ENCODE measurements around the gene ANKRD17. TPM values are rescaled to one million over a fixed set of nuclear protein-coding genes. Genes with fewer than 3 reads are reported as not detected.

The ANKRD17 gene
- total RNA-seq, 6 experiments from 2014 or later, result 25.1 to 34.0 (median 28.1) TPM

- ATAC-seq (no peak), DNase-seq (no peak)
- H3K36me3 ChIP-seq, result peaks cover 2 to 51% (median 15%) of the 10 kb centered on the region in 4 donors
- H3K27ac ChIP-seq, result no peak overlapping the region
- H3K4me1 ChIP-seq, result no peaks in the 10 kb centered on the region
- no peak for TF ChIP-seq POLR2A (IDR thresholded peaks at IDR 0.05)
- no peak overlapping the region for H3K4me3 ChIP-seq
- 75% methylated on average over 2 of the region's 3 CpGs for WGBS (ENCODE audit: insufficient coverage, low coverage, low lambda C conversion rate, missing lambda C conversion rate)
- intact Hi-C loops (cut with DNase I), result no loop called here
- H3K9me3 ChIP-seq, result no peaks in the 10 kb centered on the region
- no peaks in the 10 kb centered on the region for H3K27me3 ChIP-seq
Observed at GRCh38 chr4:73075832-73076231, 182.8 kb downstream of the ANKRD17 start.

GRCh38 chr4:73070074-73070390 is 188.6 kb downstream of the ANKRD17 start:
- intact Hi-C loops (cut with DNase I), result no loop called here
- ATAC-seq (peak; percentile 10 to 29 (median 26)), DNase-seq (no peak)
- no peak for TF ChIP-seq CTCF (IDR thresholded peaks at IDR 0.05)
- no peak for TF ChIP-seq POLR2A (IDR thresholded peaks at IDR 0.05)
- Histone ChIP-seq H3K4me1 (peaks cover 0 to 15% (median 1%) of the 10 kb centered on the region in 4 donors), H3K27me3 (no peaks in the 10 kb centered on the region), H3K27ac (peak overlapping the region; percentile 87 to 98 (median 96)), H3K9me3 (no peaks in the 10 kb centered on the region), H3K4me3 (peak overlapping the region; percentile 66 to 80 (median 69)), H3K36me3 (peaks cover 0 to 11% (median under 1%) of the 10 kb centered on the region in 4 donors)
- WGBS (ENCODE audit: insufficient coverage, low coverage, low lambda C conversion rate, missing lambda C conversion rate), result 3% methylated on average over 9 of the region's 9 CpGs

- no peaks in the 10 kb centered on the region for H3K27me3 ChIP-seq
- H3K9me3 ChIP-seq, result no peaks in the 10 kb centered on the region
- ATAC-seq (peak; percentile 88 to 96 (median 90)), DNase-seq (peak; percentile 98 to 99 (median 99))
- H3K4me3 ChIP-seq, result peak within 1 kb of the TSS; percentile 66 to 80 (median 69)
- TF ChIP-seq CTCF (IDR thresholded peaks at IDR 0.05) (no peak), POLR2A (IDR thresholded peaks at IDR 0.05) (peak; percentile 97)
- intact Hi-C loops (cut with DNase I), result no loop called here
- peaks cover 0 to 7% (median under 1%) of the 10 kb centered on the region in 4 donors for H3K36me3 ChIP-seq
- WGBS (ENCODE audit: insufficient coverage, low coverage, low lambda C conversion rate, missing lambda C conversion rate), result 0% methylated on average over 9 of the region's 62 CpGs
- H3K4me1 ChIP-seq, result peaks cover 0 to 15% (median 1%) of the 10 kb centered on the region in 4 donors
- H3K27ac ChIP-seq, result peak within 1 kb of the TSS; percentile 87 to 98 (median 96)
Observed at GRCh38 chr4:73069338-73070073, 189.1 kb downstream of the ANKRD17 start, which contains the start of gene COX18. TSS of gene COX18 (minus strand) at chr4:73069716. CDS start at chr4:73069649, 67 bp downstream.

- H3K4me1 ChIP-seq, result peaks cover 0 to 15% (median 1%) of the 10 kb centered on the region in 4 donors
- H3K27me3 ChIP-seq, result no peaks in the 10 kb centered on the region
- WGBS (ENCODE audit: insufficient coverage, low coverage, low lambda C conversion rate, missing lambda C conversion rate), result under 1% methylated on average over 27 of the region's 27 CpGs
- TF ChIP-seq CTCF (IDR thresholded peaks at IDR 0.05), result no peak
- TF ChIP-seq POLR2A (IDR thresholded peaks at IDR 0.05), result peak; percentile 34
- H3K27ac ChIP-seq, result peak overlapping the region; percentile 87 to 98 (median 96)
- H3K36me3 ChIP-seq, result no peaks in the 10 kb centered on the region
- intact Hi-C loops (cut with DNase I), result no loop called here
- no peaks in the 10 kb centered on the region for H3K9me3 ChIP-seq
- peak overlapping the region; percentile 66 to 80 (median 69) for H3K4me3 ChIP-seq
- ATAC-seq (peak; percentile 3 to 20 (median 14)), DNase-seq (no peak)
Observed at GRCh38 chr4:73068491-73069337, 189.9 kb downstream of the ANKRD17 start.

All from right lobe of liver (tissue), 6 donors.